ENCODE data around the gene BAAT.

- no peak for TF ChIP-seq SIN3A (IDR thresholded peaks at IDR 0.05; ENCODE audit: low read depth)
- TF ChIP-seq CTCF (IDR thresholded peaks at IDR 0.05 in 2 of 3, conservative IDR thresholded peaks at IDR 0.05 in 1 of 3; ENCODE audit: borderline replicate concordance in 1 of 3, insufficient read depth in 1 of 3, low read depth in 2 of 3, low read length in 2 of 3): no peak
- TF ChIP-seq JUND (IDR thresholded peaks at IDR 0.05): no peak
- no peak for TF ChIP-seq POLR2A (IDR thresholded peaks at IDR 0.05; ENCODE audit: borderline replicate concordance, extremely low read depth, insufficient read depth, insufficient read length)
- TF ChIP-seq YY1 (IDR thresholded peaks at IDR 0.05; ENCODE audit: extremely low read depth, insufficient replicate concordance, low read depth, low read length): no peak
- no peak for TF ChIP-seq EZH2phosphoT487 (IDR thresholded peaks at IDR 0.05; ENCODE audit: borderline replicate concordance)
- no peak for TF ChIP-seq POLR2AphosphoS5 (IDR thresholded peaks at IDR 0.05; ENCODE audit: low read depth, low read length)
- no peak for TF ChIP-seq RAD21 (IDR thresholded peaks at IDR 0.05; ENCODE audit: low read depth)
- no peak for TF ChIP-seq ZFX (IDR thresholded peaks at IDR 0.05)
- no peak for TF ChIP-seq ZBTB33 (IDR thresholded peaks at IDR 0.05; ENCODE audit: extremely low read depth, insufficient replicate concordance, low read length)
- no peak for TF ChIP-seq ELF1 (IDR thresholded peaks at IDR 0.05; ENCODE audit: borderline replicate concordance, low read depth)
- no peak for TF ChIP-seq EZH2 (IDR thresholded peaks at IDR 0.05)
- no peak for TF ChIP-seq REST (IDR thresholded peaks at IDR 0.05; ENCODE audit: low read depth)
Measured at GRCh38 chr9:101381118-101381517, 3.7 kb downstream of the BAAT start.
